Sigmoid colon (tissue), 7 donors: ENCODE data around the gene RFFL. TPM values are rescaled to one million over a fixed set of nuclear protein-coding genes. Genes with fewer than 3 reads are reported as not detected.
"Not testable (repeated sequence)": the region's sequence is repeated elsewhere in the genome, so short reads cannot be mapped to it uniquely, and the experiment has no call there.

Experiments used
- DNase-seq: peaks from one replicate; pipeline ENCODE4 v3.0.0-alpha.2; 2019
- H3K27ac ChIP-seq, 4 donors: fragments of 200-600 bp; sonication (generic); one replicate each; pipeline ENCODE4 v1.5.1; 2016 to 2019; ENCODE audit warnings: mild to moderate bottlenecking in 1 of 4
- H3K27me3 ChIP-seq, 3 donors: fragments of 200-600 bp; sonication (generic); one replicate each; pipeline ENCODE4 v1.5.1; 2019; ENCODE audit warnings: mild to moderate bottlenecking in 1 of 3
- H3K36me3 ChIP-seq, 4 donors: fragments of 200-600 bp; sonication (generic); one replicate each; pipeline ENCODE4 v1.5.1; 2016 to 2019
- H3K4me1 ChIP-seq, 4 donors: fragments of 200-600 bp; sonication (generic); one replicate each; pipeline ENCODE4 v1.5.1; 2017 to 2019
- H3K4me3 ChIP-seq, 4 donors: fragments of 200-600 bp; sonication (generic); one replicate each; pipeline ENCODE4 v1.5.1; 2017 to 2019; ENCODE audit warnings: mild to moderate bottlenecking in 2 of 4, moderate library complexity in 1 of 4
- H3K9me3 ChIP-seq, 4 donors: fragments of 200-600 bp in 3 of 4; sonication (generic) in 3 of 4; one replicate each; pipeline versions ENCODE4 v1.5.1 to v1.6.1; 2013 to 2019
- EP300 ChIP-seq, 4 donors: sonication (generic); formaldehyde crosslinking; IDR thresholded peaks; one replicate each; pipeline ENCODE4 v1.6.1; 2017; ENCODE audit warnings: antibody characterized with exemption in 4 of 4
- POLR2A ChIP-seq, 2 donors: fragments of 450-650 bp; IDR thresholded peaks; one replicate each; pipeline ENCODE4 v1.6.1; 2016; ENCODE audit warnings: antibody characterized with exemption in 2 of 2, mild to moderate bottlenecking in 2 of 2, moderate library complexity in 2 of 2
- POLR2AphosphoS5 ChIP-seq, 4 donors: sonication (generic); formaldehyde crosslinking; IDR thresholded peaks; one replicate each; pipeline ENCODE4 v1.6.1; 2017; ENCODE audit warnings: antibody characterized with exemption in 4 of 4
- WGBS, 2 donors: extraction: QIAGEN DNeasy Blood & Tissue Kit; methylation state at CpG; one replicate each; pipeline ENCODE4 v1.1.7; 2013; 5-methylcytosine and 5-hydroxymethylcytosine counted together
- intact Hi-C: fragments of 100-400 bp; cut with DNase I; formaldehyde crosslinking; loops from one replicate; pipeline ENCODE4 v1.15.1; 2023
- polyA plus RNA-seq, 3 donors: library from polyadenylated mRNA; stranded (reverse); fragments of 200-250 nt; gene quantifications; one replicate each; pipeline ENCODE4 v1.2.3, GENCODE V29; 2013
- total RNA-seq, 4 donors: library from RNA; depleted of rRNA; stranded (reverse); fragments of >200 nt; gene quantifications; one replicate each; pipeline ENCODE4 v1.1.0, GENCODE V29; 2016
- TF ChIP-seq, protein P1 (sequence below), 4 experiments: fragments of 450-650 bp in 3 of 4; fragments of 200-600 bp in 1 of 4; IDR thresholded peaks; one replicate each; pipeline ENCODE4 v1.5.1; 2016 to 2019; ENCODE audit warnings: antibody characterized with exemption in 4 of 4, mild to moderate bottlenecking in 3 of 4, moderate library complexity in 2 of 4
- donor health status: healthy with polysubstance abuse.
- donor health status: Bipolar disorder and iron deficiency.
- donor health status: healthy.

RFFL gene
- total and polyA plus RNA-seq, 7 donors, result 15.0 to 29.4 (median 22.9) TPM

DNA sequence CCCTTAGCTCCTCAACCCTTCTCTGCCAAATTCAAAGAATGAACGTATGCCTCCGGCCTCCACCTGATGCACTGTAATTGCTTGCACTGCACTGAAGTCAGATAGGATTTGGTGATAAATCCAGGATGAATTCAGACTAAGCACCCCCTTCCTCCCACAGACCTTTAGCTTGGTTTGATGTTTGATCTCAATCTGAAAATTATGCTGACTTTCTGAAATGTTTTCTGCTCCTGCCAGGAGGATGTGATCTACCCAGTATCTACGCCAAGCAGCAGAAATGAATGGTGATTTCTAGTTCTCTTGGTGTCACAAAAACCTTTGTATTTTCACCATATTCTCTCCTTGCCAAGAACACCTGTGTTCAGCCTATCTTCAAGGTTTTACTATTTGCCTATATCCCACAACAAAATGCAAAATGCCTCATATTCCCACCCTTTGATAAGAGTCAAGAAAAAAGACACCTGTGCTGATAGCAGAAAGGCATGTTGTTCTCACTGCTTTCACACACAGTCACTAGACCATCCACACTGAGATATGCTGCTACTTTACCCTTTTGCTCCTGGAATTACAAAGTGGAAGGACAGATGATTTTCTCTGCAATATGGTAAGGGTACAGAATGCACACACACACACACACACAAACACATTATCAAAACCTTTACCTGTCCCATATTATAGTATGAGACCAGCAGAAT, 14.7 kb downstream of the RFFL start:
- Histone ChIP-seq H3K4me3 (no peak overlapping the region), H3K36me3 (no peaks in the 10 kb centered on the region), H3K27me3 (no peaks in the 10 kb centered on the region), H3K4me1 (peaks cover 0 to 21% (median 12%) of the 10 kb centered on the region in 4 donors), H3K27ac (no peak overlapping the region), H3K9me3 (no peaks in the 10 kb centered on the region)
- intact Hi-C loops, result no loop called here
- DNase-seq, result no peak
- 79 to 87% methylated on average over 3 of the region's 3 CpGs for WGBS, 2 donors
- TF ChIP-seq POLR2AphosphoS5 (IDR thresholded peaks at IDR 0.05), result no peak
- TF ChIP-seq POLR2A (IDR thresholded peaks at IDR 0.05), result no peak
- TF ChIP-seq, protein P1, sequence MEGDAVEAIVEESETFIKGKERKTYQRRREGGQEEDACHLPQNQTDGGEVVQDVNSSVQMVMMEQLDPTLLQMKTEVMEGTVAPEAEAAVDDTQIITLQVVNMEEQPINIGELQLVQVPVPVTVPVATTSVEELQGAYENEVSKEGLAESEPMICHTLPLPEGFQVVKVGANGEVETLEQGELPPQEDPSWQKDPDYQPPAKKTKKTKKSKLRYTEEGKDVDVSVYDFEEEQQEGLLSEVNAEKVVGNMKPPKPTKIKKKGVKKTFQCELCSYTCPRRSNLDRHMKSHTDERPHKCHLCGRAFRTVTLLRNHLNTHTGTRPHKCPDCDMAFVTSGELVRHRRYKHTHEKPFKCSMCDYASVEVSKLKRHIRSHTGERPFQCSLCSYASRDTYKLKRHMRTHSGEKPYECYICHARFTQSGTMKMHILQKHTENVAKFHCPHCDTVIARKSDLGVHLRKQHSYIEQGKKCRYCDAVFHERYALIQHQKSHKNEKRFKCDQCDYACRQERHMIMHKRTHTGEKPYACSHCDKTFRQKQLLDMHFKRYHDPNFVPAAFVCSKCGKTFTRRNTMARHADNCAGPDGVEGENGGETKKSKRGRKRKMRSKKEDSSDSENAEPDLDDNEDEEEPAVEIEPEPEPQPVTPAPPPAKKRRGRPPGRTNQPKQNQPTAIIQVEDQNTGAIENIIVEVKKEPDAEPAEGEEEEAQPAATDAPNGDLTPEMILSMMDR (IDR thresholded peaks at IDR 0.05), result no peak
- no peak for TF ChIP-seq EP300 (IDR thresholded peaks at IDR 0.05)

DNA sequence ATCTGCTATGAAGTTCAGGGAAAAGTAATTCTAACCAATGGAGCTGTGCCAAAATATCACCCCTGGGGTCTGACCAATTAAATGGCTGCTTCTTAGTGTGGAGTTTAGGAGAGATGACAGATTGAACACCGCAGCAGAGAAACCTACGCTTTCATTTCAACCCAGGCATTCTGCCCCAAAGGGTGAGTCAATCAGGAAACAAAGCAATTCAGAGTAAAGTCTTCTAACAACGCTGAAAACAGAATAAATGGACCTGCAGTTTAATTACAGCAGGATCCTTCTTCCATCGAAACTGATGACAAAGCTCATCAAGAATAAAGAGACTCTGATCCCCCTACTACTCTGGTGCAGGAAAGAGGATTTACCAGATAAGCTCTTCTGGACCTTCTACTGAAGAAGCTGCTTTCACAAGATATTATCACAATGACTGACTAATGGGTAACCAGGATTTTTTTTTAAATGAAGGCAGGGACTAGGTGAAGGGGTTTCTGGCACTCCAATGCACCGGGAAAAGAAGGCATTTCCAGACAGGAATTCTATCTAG, 16.7 kb downstream of the RFFL start:
- Histone ChIP-seq H3K9me3 (no peaks in the 10 kb centered on the region), H3K4me3 (no peak overlapping the region), H3K27me3 (no peaks in the 10 kb centered on the region), H3K27ac (no peak overlapping the region), H3K4me1 (peaks cover 0 to 6% (median 2%) of the 10 kb centered on the region in 4 donors), H3K36me3 (no peaks in the 10 kb centered on the region)
- intact Hi-C loops, result no loop called here
- no peak for DNase-seq
- no peak for TF ChIP-seq EP300 (IDR thresholded peaks at IDR 0.05)
- TF ChIP-seq POLR2AphosphoS5 (IDR thresholded peaks at IDR 0.05), result no peak
- TF ChIP-seq, protein P1 (IDR thresholded peaks at IDR 0.05), result no peak
- no peak for TF ChIP-seq POLR2A (IDR thresholded peaks at IDR 0.05)
- WGBS, 2 donors, result 14 to 46% methylated on average over 5 of the region's 5 CpGs

DNA sequence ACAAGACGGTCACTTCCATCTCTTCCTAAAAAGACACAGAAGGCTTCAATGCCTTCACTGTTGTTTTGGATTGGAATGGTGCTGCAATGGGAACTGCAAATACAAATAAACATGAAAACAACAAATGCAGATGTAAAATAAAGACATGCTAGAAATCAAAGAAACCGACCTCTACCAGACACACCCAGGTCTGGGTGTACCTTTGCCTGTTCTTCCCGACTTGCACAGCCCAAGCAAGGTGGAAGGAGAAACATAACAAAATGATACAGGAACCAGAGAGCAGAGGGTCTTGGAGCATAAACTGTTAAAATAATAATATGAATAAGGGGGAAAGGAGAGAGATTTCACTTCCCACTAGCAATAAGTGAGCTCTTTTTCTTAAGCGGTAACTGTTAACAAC, 17.3 kb downstream of the RFFL start:
- Histone ChIP-seq H3K27ac (no peak overlapping the region), H3K27me3 (no peaks in the 10 kb centered on the region), H3K4me1 (peaks cover 0 to under 1% (median 0%) of the 10 kb centered on the region in 4 donors), H3K36me3 (no peaks in the 10 kb centered on the region), H3K9me3 (no peaks in the 10 kb centered on the region), H3K4me3 (no peak overlapping the region)
- intact Hi-C loops, result no loop called here
- TF ChIP-seq POLR2A (IDR thresholded peaks at IDR 0.05), result no peak
- TF ChIP-seq EP300 (IDR thresholded peaks at IDR 0.05), result no peak
- TF ChIP-seq POLR2AphosphoS5 (IDR thresholded peaks at IDR 0.05), result no peak
- TF ChIP-seq, protein P1 (IDR thresholded peaks at IDR 0.05), result no peak
- 30 to 55% methylated on average over 4 of the region's 4 CpGs for WGBS, 2 donors
- DNase-seq, result no peak

GRCh38 chr17:35045458-35045979, 18.0 kb downstream of the RFFL start:
- H3K36me3 ChIP-seq, DNase-seq, H3K27me3 ChIP-seq, H3K4me3 ChIP-seq, H3K4me1 ChIP-seq, intact Hi-C loops, H3K9me3 ChIP-seq, H3K27ac ChIP-seq: not testable (repeated sequence)
- 40 to 70% methylated on average over 13 of the region's 13 CpGs for WGBS, 2 donors

DNA sequence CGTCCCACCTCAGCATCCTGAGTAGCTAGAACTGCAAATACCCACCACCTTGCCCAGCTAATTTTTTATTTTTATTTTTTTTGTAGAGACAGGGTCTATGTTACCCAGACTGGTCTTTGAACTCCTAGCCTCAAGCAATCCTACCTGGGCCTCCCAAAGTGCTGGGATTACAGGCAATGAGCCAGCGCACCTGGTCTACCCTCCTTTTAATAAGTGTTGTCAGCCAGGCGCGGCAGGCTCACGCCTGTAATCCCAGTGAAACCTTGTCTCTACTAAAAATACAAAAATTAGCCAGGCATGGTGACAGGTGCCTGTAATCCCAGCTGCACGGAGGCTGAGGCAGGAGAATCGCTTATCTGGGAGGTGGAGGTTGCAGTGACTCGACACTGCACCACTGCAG, 19.3 kb downstream of the RFFL start:
- Histone ChIP-seq H3K4me1 (no peaks in the 10 kb centered on the region), H3K27me3 (no peaks in the 10 kb centered on the region), H3K4me3 (no peak overlapping the region), H3K9me3 (no peaks in the 10 kb centered on the region), H3K36me3 (no peaks in the 10 kb centered on the region), H3K27ac (no peak overlapping the region)
- intact Hi-C loops, result no loop called here
- TF ChIP-seq EP300 (IDR thresholded peaks at IDR 0.05), result no peak
- no peak for TF ChIP-seq POLR2AphosphoS5 (IDR thresholded peaks at IDR 0.05)
- TF ChIP-seq POLR2A (IDR thresholded peaks at IDR 0.05), result no peak
- TF ChIP-seq, protein P1 (IDR thresholded peaks at IDR 0.05), result no peak
- no peak for DNase-seq
- 64 to 84% methylated on average over 8 of the region's 8 CpGs for WGBS, 2 donors
